HG03469 (cell line): ENCODE data around the gene ANKFN1.
"Not testable (repeated sequence)": the region's sequence is repeated elsewhere in the genome, so short reads cannot be mapped to it uniquely, and the experiment has no call there.

ENCODE experiments used
- ATAC-seq: cut with Tn5 transposase; IDR thresholded peaks from one replicate; pipeline ENCODE4 v1.9.1; 2021; ENCODE audit warnings: mild to moderate bottlenecking, moderate library complexity, moderate number of reproducible peaks; ENCODE audit not compliant: unreplicated experiment

ANKFN1 gene

GRCh38 chr17:56319531-56319930 lies 166.3 kb downstream of the ANKFN1 start:
- ATAC-seq: peak; percentile 52

GRCh38 chr17:56320443-56320842 lies 167.2 kb downstream of the ANKFN1 start:
- no peak for ATAC-seq

- ATAC-seq: no peak
Measured at GRCh38 chr17:56322991-56323390, 169.7 kb downstream of the ANKFN1 start.

GRCh38 chr17:56324676-56325075 lies 171.4 kb downstream of the ANKFN1 start:
- no peak for ATAC-seq

GRCh38 chr17:56325313-56326000 lies 172.2 kb downstream of the ANKFN1 start:
- no peak for ATAC-seq

- ATAC-seq: no peak
Measured at GRCh38 chr17:56326001-56326359, 172.7 kb downstream of the ANKFN1 start.

GRCh38 chr17:56347639-56348038 lies 194.4 kb downstream of the ANKFN1 start:
- ATAC-seq: no peak

GRCh38 chr17:56350592-56350991 lies 197.3 kb downstream of the ANKFN1 start:
- no peak for ATAC-seq

GRCh38 chr17:56351675-56352074 lies 198.4 kb downstream of the ANKFN1 start:
- no peak for ATAC-seq

GRCh38 chr17:56358651-56359050 lies 205.4 kb downstream of the ANKFN1 start:
- no peak for ATAC-seq

- ATAC-seq: no peak
Measured at GRCh38 chr17:56359518-56359917, 206.2 kb downstream of the ANKFN1 start.

- no peak for ATAC-seq
Measured at GRCh38 chr17:56367366-56367765, 214.1 kb downstream of the ANKFN1 start.

GRCh38 chr17:56373981-56374833 lies 220.9 kb downstream of the ANKFN1 start:
- ATAC-seq: no peak

- no peak for ATAC-seq
Measured at GRCh38 chr17:56389356-56389755, 236.1 kb downstream of the ANKFN1 start.

GRCh38 chr17:56392321-56392720 lies 239.0 kb downstream of the ANKFN1 start:
- no peak for ATAC-seq

- no peak for ATAC-seq
Measured at GRCh38 chr17:56393156-56393555, 239.9 kb downstream of the ANKFN1 start.

GRCh38 chr17:56395787-56396186 lies 242.5 kb downstream of the ANKFN1 start:
- ATAC-seq: no peak

- no peak for ATAC-seq
Measured at GRCh38 chr17:56407086-56407485, 253.8 kb downstream of the ANKFN1 start.

- ATAC-seq: not testable (repeated sequence)
Measured at GRCh38 chr17:56412356-56412755, 259.1 kb downstream of the ANKFN1 start.

GRCh38 chr17:56416682-56417351 lies 263.5 kb downstream of the ANKFN1 start:
- ATAC-seq: no peak

GRCh38 chr17:56424005-56424404 lies 270.7 kb downstream of the ANKFN1 start:
- ATAC-seq: no peak
